Fibroblast of peridontal ligament (primary cell): Measurements from ENCODE around the gene MMRN2.
"Not testable (repeated sequence)": the region's sequence is repeated elsewhere in the genome, so short reads cannot be mapped to it uniquely, and the experiment has no call there.

Experiments used
- DNase-seq: peaks from one replicate; pipeline ENCODE4 v3.0.0-alpha.2; 2010; ENCODE audit errors: extremely low read depth

The MMRN2 gene

DNA sequence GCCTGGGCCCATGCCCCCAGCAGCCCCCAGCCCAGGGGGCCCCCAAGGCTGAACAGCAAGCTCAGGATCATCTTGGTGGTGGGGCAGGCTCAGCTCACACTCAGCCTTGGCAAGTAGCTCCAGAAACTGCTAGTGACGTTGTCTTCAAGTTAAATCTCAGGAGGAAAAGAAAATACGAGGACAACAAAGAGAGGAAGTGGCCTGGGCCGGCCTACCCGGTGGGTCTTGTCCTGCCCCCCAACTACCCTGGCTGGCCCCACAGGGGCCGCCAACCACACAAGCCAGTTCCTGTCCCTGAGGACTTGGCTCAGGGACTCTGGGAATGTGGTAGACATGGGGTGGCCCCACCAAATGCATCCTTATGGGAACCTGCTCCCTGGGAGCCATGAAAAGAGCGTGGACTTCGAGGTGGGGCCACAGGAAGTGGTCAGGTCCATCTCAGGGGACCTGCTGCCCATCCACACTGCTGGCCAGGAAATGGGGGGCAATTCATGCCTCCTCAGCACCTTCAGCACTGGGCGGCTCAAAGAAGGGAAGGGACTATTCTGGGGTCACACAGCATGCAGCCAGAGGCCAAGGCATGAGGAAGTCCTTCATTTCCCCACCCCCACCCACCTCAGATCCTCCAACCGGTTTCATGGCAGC, at the start of gene MMRN2:
MMRN2 (minus strand) TSS at position 145 of the 645 bp plus-strand sequence; CDS start at position 71, 74 bp downstream.
- no peak for DNase-seq

DNA sequence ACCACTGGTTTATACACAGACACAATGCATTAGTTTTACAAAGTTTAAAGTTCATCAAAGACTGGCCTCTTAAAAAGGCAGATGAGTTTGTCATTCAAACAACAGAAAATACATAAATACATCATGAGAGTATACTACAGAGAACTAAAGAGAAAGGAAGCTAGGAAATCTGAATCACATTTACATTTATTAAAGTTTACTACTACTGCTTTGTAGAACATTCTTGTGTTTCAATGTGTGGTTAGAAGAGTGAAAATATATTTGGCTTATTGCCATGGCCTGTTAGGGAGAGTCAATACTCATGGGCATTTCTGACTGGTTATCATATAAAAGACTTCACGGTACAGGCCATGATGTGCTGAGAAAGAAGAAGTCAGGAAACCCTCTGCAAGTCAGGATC, 49.7 kb upstream of the MMRN2 start:
- peak; percentile 60 for DNase-seq

GRCh38 chr10:87000491-87000890, 43.1 kb upstream of the MMRN2 start:
- DNase-seq = peak; percentile 40

- DNase-seq = not testable (repeated sequence)
Observed at GRCh38 chr10:86999802-87000403, 42.5 kb upstream of the MMRN2 start.

GRCh38 chr10:86992929-86993328, 35.5 kb upstream of the MMRN2 start:
- DNase-seq = no peak

- DNase-seq = peak; percentile 43
Observed at GRCh38 chr10:86992456-86992855, 35.0 kb upstream of the MMRN2 start.

DNA sequence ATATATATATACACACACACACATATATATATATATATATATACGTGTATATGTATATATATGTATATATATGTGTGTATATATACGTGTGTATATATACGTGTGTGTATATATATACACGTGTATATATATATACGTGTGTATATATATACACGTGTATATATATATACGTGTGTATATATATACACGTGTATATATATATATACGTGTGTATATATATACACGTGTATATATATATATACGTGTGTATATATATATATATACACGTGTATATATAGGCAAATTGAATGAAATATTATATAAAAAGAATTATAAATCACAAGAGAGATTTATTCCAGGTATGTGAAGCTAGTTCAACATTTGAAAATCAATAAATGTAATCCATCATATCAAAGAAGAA, 33.9 kb upstream of the MMRN2 start:
- DNase-seq = not testable (repeated sequence)

GRCh38 chr10:86988520-86988919, 31.1 kb upstream of the MMRN2 start:
- DNase-seq = no peak

- DNase-seq = not testable (repeated sequence)
Observed at GRCh38 chr10:86984498-86984897, 27.1 kb upstream of the MMRN2 start.

GRCh38 chr10:86981716-86982115, 24.3 kb upstream of the MMRN2 start:
- no peak for DNase-seq

DNA sequence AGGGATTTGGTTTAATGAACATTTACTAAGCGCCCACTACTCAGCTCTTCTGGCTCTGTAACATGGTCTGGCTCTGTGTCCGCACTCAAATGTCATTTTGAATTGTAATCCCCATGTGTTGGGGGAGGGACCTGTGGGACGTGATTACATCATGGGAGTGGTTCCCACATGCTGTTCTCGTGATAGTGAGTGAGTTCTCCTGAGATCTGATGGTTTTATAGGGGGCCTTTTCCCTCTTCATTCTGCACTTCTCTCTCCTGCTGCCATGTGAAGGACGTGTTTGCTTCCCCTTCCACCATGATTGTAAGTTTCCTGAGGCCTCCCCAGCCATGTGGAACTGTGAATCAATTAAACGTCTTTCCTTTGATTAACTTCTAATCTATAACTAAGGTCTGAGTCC, 23.6 kb upstream of the MMRN2 start:
- not testable (repeated sequence) for DNase-seq

- DNase-seq = peak; percentile 73
Observed at GRCh38 chr10:86979977-86980448, 22.6 kb upstream of the MMRN2 start.

DNA sequence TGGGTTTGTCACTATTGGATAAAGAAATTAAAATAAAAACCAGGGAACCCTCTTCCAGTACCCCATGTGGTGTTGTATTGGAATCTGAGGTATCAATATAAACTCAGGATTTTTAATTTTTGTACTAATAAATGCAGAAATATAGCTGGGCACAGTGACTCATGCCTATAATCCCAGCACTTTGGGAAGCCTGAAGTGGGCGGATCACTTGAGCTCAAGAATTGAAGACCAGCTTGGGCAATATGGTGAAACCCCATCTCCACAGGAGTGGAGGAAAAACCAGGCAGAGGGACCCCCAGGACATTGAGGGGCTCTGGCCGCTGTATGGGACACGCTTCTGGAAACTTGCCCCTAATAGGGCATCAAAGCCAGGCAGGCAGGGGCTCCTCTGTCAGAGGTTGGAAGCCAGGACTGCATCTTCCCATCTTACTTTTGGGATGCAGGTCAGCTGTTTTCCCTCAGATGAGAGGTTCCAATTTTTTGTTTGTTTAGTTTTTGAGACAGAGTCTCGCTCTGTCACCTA, 21.9 kb upstream of the MMRN2 start:
- DNase-seq = peak; percentile 29

- not testable (repeated sequence) for DNase-seq
Observed at GRCh38 chr10:86978457-86978856, 21.0 kb upstream of the MMRN2 start.

DNA sequence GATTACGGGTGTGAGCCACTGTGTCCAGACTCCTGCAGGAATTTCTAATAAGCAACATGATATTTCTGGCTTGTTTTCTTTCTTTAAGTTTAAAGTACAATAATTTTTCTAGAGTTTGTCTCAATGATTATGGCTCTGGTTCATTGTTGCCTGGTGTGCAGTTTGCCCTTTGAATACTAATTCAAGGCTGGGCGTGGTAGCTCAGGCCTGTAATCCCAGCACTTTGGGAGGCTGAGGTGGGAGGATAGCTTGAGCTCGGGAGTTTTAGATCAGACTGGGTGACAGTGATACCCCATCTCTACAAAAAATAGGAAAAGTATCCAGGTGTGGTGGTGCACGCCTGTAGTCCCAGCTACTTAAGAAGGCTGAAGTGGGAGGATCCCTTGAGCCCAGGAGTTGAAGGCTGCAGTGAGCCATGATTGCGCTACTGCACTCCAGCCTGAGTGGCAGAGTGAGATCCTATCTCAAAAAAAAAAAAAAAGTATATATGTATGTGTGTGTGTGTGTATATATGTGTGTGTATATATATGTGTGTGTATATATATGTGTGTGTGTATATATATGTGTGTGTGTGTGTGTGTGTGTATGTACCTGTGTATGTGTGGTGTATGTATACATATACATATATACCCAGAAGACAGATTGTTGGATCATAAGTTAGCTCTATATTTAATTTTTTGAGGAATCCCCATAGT, 19.1 kb upstream of the MMRN2 start:
- no peak for DNase-seq

DNA sequence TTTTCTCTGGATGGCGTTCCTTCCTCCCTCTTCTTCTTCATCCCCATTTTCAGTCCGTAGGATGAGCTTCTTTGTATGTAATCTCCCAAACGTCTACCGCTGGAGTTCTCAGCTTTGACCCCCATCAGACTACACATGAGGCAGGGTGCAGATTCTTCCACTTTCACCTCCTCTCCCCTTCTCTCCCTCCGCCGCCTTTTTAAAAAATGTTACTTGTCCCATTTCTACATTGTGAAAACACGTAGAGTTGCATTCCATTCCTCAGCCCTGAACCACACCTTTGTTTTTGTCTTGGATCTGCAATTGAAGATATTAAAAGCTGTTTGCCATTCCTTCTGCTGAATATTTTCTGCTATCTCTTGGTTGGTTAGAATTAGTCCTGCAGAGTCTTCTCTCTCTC, 17.1 kb upstream of the MMRN2 start:
- no peak for DNase-seq

- no peak for DNase-seq
Observed at GRCh38 chr10:86972613-86973380, 15.4 kb upstream of the MMRN2 start.

DNA sequence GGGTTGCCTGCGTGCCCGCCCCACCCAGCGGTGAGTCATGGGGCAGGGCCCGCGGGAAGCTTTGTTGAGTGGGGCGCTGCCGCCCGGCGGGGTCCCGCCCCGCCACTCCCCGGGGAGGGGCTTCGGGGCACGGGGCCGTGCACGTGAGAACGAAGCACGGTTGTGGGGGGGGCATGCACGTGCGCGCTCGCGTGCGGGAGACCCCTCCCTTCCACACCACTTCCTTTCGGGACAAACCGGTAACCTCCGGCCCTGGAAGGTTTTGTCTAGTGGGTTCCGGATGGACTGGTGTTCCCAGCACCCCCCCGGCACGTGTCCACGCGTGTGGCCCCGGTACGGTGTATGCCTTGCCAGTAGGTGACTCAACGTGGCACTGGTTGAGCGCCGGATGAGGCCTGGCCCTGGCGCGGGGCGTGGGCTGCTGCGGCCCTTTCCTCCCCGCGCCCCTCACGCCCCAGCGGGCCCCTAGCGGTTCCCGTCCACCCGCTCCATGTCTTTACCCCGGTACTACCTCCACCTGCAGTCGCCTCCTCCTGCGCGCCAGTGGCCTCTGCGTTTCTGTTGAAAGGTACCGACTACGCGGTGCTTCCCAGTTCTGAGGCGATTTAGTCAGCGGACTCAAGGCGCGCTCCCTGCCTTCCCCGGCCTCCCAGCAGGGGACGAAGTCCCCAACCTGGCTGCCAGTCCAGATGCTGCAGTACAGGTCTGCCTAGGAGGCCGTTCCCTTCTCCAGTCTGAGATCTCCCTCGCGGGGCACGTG, 14.0 kb upstream of the MMRN2 start:
- peak; percentile 79 for DNase-seq

DNA sequence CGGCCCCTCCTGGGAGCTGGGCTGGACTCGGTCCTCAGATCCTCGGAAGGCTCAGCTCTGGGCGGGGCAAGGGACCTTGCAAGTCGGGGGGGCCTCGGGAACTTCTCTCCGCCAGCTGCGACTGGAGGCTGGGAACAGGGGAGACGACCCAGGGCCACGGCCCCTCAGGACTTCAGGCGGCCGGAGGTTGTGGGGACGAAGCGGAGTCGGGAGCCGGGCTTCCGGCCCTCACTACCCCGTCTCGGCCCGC, 13.5 kb upstream of the MMRN2 start:
- no peak for DNase-seq

- peak; percentile 58 for DNase-seq
Observed at GRCh38 chr10:86970162-86970981, 13.0 kb upstream of the MMRN2 start.
